K562 (cell line): ENCODE measurements around the gene GALNT18. TPM values are rescaled to one million over a fixed set of nuclear protein-coding genes. Genes with fewer than 3 reads are reported as not detected.

Source experiments
- EP400 ChIP-seq: fragments of 450-650 bp; IDR thresholded peaks from 2 replicates; pipeline ENCODE4 v1.6.1; 2017; ENCODE audit warnings: antibody characterized with exemption, mild to moderate bottlenecking, moderate library complexity
- FOXA3 ChIP-seq, 2 experiments: fragments of 450-650 bp in 1 of 2; sonication (generic) in 1 of 2; formaldehyde crosslinking; IDR thresholded peaks in 1 of 2; conservative IDR thresholded peaks in 1 of 2; 2 replicates each; pipeline versions ENCODE4 v1.4.0 to v1.8.0; 2020 to 2022; ENCODE audit warnings: mild to moderate bottlenecking in 2 of 2, missing genetic modification reagents in 1 of 2
- HDAC1 ChIP-seq, 2 experiments: fragments of 450-650 bp; IDR thresholded peaks; 2 replicates each; pipeline ENCODE4 v1.6.1; 2016 to 2017; ENCODE audit warnings: inconsistent platforms in 1 of 2, mild to moderate bottlenecking in 1 of 2, moderate library complexity in 1 of 2
- HEY1 ChIP-seq: fragments of 250-450 bp; sonication (Bioruptor Pico); IDR thresholded peaks from 2 replicates; pipeline ENCODE4 v1.5.0; 2020; ENCODE audit warnings: mild to moderate bottlenecking, moderate library complexity, borderline replicate concordance
- LARP7 ChIP-seq: fragments of 450-650 bp; IDR thresholded peaks from 2 replicates; pipeline ENCODE4 v1.6.1; 2016
- LCOR ChIP-seq: sonication (generic); formaldehyde crosslinking; IDR thresholded peaks from 2 replicates; pipeline ENCODE4 v1.8.0; 2022; ENCODE audit warnings: mild to moderate bottlenecking, missing genetic modification reagents
- NCOA4 ChIP-seq: fragments of 450-650 bp; IDR thresholded peaks from 2 replicates; pipeline ENCODE4 v1.6.1; 2018; ENCODE audit warnings: mild to moderate bottlenecking; ENCODE audit not compliant: partially characterized antibody
- ZEB2 ChIP-seq: fragments of 450-650 bp; IDR thresholded peaks from 2 replicates; pipeline ENCODE4 v1.6.1; 2016
- ZNF354B ChIP-seq: fragments of 250-450 bp; sonication (Bioruptor Pico); IDR thresholded peaks from 2 replicates; pipeline ENCODE4 v1.4.0; 2020
- polyA plus RNA-seq, 8 experiments: library from polyadenylated mRNA; depleted of rRNA in 4 of 8; stranded (reverse) in 5 of 8; unstranded in 3 of 8; fragments of >200 nt; fragmentation: Nextera tagmentation in 2 of 8; fragmentation: Illumina TruSeq in 1 of 8; extraction: Ambion mirVana in 2 of 8; extraction: Trizol in 1 of 8; gene quantifications; 2 replicates each; pipeline versions ENCODE4 v1.2.1 to v1.2.3, GENCODE V29; 2011 to 2014; ENCODE audit warnings: inconsistent platforms in 1 of 8, missing spikeins in 1 of 8
- total RNA-seq, 7 experiments: library from RNA; depleted of rRNA in 6 of 7; stranded (reverse); fragments of >200 nt in 6 of 7; fragmentation: Illumina TruSeq in 2 of 7; extraction: Trizol in 2 of 7; gene quantifications; 2 replicates each; pipeline versions ENCODE4 v1.2.1 to v1.2.3, GENCODE V29; 2011 to 2021; ENCODE audit warnings: low replicate concordance in 1 of 7
- TF ChIP-seq, protein P1 (sequence below): sonication (generic); formaldehyde crosslinking; IDR thresholded peaks from 2 replicates; pipeline ENCODE4 v1.8.1; 2023; ENCODE audit warnings: missing genetic modification reagents, mild to moderate bottlenecking, borderline replicate concordance

The GALNT18 gene
- total and polyA plus RNA-seq, 9 of the 15 experiments (the other 6 are each of a cell fraction or from before 2014, with no cell fraction given): not detected

- TF ChIP-seq, protein P1, sequence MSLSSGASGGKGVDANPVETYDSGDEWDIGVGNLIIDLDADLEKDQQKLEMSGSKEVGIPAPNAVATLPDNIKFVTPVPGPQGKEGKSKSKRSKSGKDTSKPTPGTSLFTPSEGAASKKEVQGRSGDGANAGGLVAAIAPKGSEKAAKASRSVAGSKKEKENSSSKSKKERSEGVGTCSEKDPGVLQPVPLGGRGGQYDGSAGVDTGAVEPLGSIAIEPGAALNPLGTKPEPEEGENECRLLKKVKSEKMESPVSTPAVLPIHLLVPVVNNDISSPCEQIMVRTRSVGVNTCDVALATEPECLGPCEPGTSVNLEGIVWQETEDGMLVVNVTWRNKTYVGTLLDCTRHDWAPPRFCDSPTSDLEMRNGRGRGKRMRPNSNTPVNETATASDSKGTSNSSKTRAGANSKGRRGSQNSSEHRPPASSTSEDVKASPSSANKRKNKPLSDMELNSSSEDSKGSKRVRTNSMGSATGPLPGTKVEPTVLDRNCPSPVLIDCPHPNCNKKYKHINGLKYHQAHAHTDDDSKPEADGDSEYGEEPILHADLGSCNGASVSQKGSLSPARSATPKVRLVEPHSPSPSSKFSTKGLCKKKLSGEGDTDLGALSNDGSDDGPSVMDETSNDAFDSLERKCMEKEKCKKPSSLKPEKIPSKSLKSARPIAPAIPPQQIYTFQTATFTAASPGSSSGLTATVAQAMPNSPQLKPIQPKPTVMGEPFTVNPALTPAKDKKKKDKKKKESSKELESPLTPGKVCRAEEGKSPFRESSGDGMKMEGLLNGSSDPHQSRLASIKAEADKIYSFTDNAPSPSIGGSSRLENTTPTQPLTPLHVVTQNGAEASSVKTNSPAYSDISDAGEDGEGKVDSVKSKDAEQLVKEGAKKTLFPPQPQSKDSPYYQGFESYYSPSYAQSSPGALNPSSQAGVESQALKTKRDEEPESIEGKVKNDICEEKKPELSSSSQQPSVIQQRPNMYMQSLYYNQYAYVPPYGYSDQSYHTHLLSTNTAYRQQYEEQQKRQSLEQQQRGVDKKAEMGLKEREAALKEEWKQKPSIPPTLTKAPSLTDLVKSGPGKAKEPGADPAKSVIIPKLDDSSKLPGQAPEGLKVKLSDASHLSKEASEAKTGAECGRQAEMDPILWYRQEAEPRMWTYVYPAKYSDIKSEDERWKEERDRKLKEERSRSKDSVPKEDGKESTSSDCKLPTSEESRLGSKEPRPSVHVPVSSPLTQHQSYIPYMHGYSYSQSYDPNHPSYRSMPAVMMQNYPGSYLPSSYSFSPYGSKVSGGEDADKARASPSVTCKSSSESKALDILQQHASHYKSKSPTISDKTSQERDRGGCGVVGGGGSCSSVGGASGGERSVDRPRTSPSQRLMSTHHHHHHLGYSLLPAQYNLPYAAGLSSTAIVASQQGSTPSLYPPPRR (CRISPR knock-in tag): no peak
- no peak for TF ChIP-seq FOXA3 (CRISPR knock-in tag; conservative IDR thresholded peaks at IDR 0.05 in 1 of 2, IDR thresholded peaks at IDR 0.05 in 1 of 2)
- no peak for TF ChIP-seq HDAC1 (IDR thresholded peaks at IDR 0.05)
- TF ChIP-seq ZEB2: no peak
- no peak for TF ChIP-seq NCOA4
- no peak for TF ChIP-seq HEY1 (CRISPR knock-in tag)
- no peak for TF ChIP-seq ZNF354B (CRISPR knock-in tag)
- TF ChIP-seq LARP7: no peak
- no peak for TF ChIP-seq LCOR (CRISPR knock-in tag)
- TF ChIP-seq EP400: no peak
These were observed 305.1 kb downstream of the GALNT18 start (continued) for GRCh38 chr11:11316651-11317230.
